Calu3 (cell line): ENCODE data around the gene DCAF17. TPM values are rescaled to one million over a fixed set of nuclear protein-coding genes. Genes with fewer than 3 reads are reported as not detected.

ENCODE experiments used
- BruUV-seq: library from RNA; stranded (reverse); fragments of 400-500 nt; replicated peaks from 2 replicates; lab custom pipeline; 2021; lab: Mats Ljungman, UMichigan
- CTCF ChIA-PET: fragments of 300-600 bp; sonication (Branson Sonifier 250); formaldehyde crosslinking; loops from one replicate; lab custom pipeline; 2022; ENCODE audit warnings: antibody characterized with exemption; lab: Charles Lee
- DNase-seq: peaks from one replicate; pipeline ENCODE4 v3.0.0; 2022
- H3K27ac Mint-ChIP-seq: one replicate; pipeline ENCODE4 v1.8.0; 2022; ENCODE audit warnings: mixed read lengths; ENCODE audit not compliant: unreplicated experiment
- H3K27me3 Mint-ChIP-seq: one replicate; pipeline ENCODE4 v1.8.0; 2022; ENCODE audit warnings: mixed read lengths; ENCODE audit not compliant: unreplicated experiment
- H3K36me3 Mint-ChIP-seq: one replicate; pipeline ENCODE4 v1.8.0; 2022; ENCODE audit warnings: mild to moderate bottlenecking, moderate library complexity, mixed read lengths; ENCODE audit not compliant: insufficient read depth, unreplicated experiment
- H3K4me1 Mint-ChIP-seq: one replicate; pipeline ENCODE4 v1.8.0; 2022; ENCODE audit warnings: mild to moderate bottlenecking, low read depth, mixed read lengths; ENCODE audit not compliant: unreplicated experiment
- H3K4me3 Mint-ChIP-seq: one replicate; pipeline ENCODE4 v1.8.0; 2022; ENCODE audit warnings: mild to moderate bottlenecking, low read depth, moderate library complexity, mixed read lengths; ENCODE audit not compliant: unreplicated experiment
- H3K9me3 Mint-ChIP-seq: one replicate; pipeline ENCODE4 v1.8.0; 2022; ENCODE audit warnings: low read depth, mixed read lengths; ENCODE audit not compliant: unreplicated experiment
- intact Hi-C: fragments of 100-400 bp; cut with micrococcal nuclease; formaldehyde crosslinking; loops from one replicate; pipeline ENCODE4 v1.10.0; 2022; ENCODE audit not compliant: unreplicated experiment
- total RNA-seq: library from RNA; stranded (reverse); gene quantifications from 2 replicates; pipeline ENCODE4 v1.2.3, GENCODE V29; 2022
- TF ChIP-seq, protein P1 (sequence below): fragments of 200-600 bp; IDR thresholded peaks from one replicate; pipeline ENCODE4 v1.8.0; 2022; ENCODE audit warnings: antibody characterized with exemption; ENCODE audit not compliant: unreplicated experiment

Gene DCAF17
- total RNA-seq, 1 experiment from 2014 or later: 11.9 TPM

DNA sequence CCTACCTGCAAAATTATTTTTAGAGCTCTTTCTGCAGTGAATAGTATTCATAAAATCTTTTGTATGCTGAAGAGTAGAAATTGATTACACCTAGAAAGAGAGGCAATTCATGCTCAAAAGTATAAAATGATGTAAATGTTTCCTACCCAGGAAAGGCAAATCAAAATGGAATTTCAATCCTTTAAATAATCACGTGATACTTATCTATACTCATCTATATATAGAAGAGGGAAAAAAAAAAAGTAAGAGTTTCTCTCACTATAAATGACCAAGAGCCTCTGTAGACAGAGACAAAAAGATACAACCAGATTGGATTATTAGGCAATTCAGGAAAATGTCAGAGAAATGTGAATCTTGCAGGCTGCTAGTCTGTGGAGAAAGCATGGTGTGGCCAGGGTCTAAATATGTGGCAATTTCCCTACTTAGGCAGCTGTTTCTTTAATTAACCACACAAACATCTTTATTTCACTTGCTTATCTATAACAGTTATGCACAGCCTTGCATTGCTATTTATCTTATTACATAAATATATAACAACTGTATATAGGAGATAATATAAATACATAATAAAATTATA lies 39.8 kb upstream of the DCAF17 start:
- TF ChIP-seq, protein P1, sequence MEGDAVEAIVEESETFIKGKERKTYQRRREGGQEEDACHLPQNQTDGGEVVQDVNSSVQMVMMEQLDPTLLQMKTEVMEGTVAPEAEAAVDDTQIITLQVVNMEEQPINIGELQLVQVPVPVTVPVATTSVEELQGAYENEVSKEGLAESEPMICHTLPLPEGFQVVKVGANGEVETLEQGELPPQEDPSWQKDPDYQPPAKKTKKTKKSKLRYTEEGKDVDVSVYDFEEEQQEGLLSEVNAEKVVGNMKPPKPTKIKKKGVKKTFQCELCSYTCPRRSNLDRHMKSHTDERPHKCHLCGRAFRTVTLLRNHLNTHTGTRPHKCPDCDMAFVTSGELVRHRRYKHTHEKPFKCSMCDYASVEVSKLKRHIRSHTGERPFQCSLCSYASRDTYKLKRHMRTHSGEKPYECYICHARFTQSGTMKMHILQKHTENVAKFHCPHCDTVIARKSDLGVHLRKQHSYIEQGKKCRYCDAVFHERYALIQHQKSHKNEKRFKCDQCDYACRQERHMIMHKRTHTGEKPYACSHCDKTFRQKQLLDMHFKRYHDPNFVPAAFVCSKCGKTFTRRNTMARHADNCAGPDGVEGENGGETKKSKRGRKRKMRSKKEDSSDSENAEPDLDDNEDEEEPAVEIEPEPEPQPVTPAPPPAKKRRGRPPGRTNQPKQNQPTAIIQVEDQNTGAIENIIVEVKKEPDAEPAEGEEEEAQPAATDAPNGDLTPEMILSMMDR: no peak
- Mint-ChIP-seq H3K4me1 (peaks cover 21% of the 10 kb centered on the region), H3K9me3 (no peaks in the 10 kb centered on the region), H3K27ac (no peak overlapping the region), H3K36me3 (no peaks in the 10 kb centered on the region), H3K4me3 (no peak overlapping the region), H3K27me3 (no peaks in the 10 kb centered on the region)
- no TSS peak for BruUV-seq
- DNase-seq: no peak
- intact Hi-C loops: no loop called here
- CTCF ChIA-PET: no interaction called here

DNA sequence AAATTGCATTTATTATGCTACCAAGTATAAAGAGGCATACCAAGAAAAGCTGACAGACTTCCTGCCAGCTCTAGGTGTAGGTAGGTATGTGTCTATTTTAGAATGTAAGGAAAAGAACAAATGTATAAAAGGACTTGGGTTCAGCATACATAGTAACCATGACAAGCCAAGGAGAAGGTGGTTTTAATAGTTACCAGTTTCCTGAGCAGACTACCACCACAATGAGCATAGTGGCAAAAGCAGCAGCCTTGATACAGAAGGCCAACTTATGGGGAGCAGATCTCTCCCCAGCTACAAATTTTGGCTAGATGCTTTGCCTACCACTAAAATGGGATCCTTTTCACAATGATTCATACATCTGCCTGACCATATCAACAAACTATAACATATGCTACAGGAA lies 34.7 kb upstream of the DCAF17 start:
- TF ChIP-seq, protein P1: no peak
- Mint-ChIP-seq H3K27me3 (no peaks in the 10 kb centered on the region), H3K4me1 (peaks cover 4% of the 10 kb centered on the region), H3K36me3 (no peaks in the 10 kb centered on the region), H3K27ac (no peak overlapping the region), H3K4me3 (no peak overlapping the region), H3K9me3 (peaks cover 3% of the 10 kb centered on the region)
- CTCF ChIA-PET: no interaction called here
- no peak for DNase-seq
- intact Hi-C loops: no loop called here
- no TSS peak for BruUV-seq

DNA sequence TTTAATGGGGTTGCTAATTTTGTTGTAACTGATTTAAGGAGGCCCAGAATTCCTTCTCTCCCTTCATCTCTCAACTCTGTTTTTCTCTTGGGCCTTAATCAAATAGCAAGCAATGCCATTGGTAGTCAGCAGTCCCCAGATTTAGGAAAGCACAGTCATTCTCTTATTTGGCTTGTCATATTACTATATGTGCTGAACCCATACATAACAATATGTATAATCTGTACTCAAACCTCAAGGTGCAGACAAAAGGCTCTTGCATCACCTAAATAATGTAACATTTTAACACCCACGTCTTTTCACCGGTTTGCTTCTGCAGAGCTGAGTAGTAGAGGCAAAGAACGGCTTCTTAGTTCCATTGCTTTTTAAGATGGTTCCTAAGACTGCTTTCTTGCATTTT lies 33.6 kb upstream of the DCAF17 start:
- Mint-ChIP-seq H3K36me3 (no peaks in the 10 kb centered on the region), H3K9me3 (peaks cover 6% of the 10 kb centered on the region), H3K27ac (no peak overlapping the region), H3K4me3 (no peak overlapping the region), H3K4me1 (peaks cover 15% of the 10 kb centered on the region), H3K27me3 (no peaks in the 10 kb centered on the region)
- no TSS peak for BruUV-seq
- CTCF ChIA-PET: no interaction called here
- DNase-seq: no peak
- TF ChIP-seq, protein P1: no peak
- intact Hi-C loops: no loop called here

DNA sequence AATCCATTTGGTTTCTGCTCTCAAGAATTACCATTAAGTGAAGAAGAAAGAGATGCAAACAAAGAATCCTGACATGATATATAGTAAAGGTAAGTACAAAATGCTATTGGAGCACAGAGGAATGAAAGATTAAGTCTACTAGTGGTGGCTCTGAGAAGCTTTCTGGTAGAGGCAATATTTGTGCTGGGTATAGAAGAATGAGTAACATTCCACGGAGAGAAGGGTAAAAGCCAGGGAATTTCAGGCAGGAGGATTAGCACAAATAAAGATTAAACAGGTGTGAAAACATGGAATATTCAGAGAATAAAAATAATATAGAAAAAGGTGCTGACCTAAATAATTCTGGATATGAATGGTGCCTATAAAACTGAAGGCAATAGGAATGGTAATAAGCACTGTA lies 32.1 kb upstream of the DCAF17 start:
- H3K27me3 Mint-ChIP-seq: no peaks in the 10 kb centered on the region
- H3K36me3 Mint-ChIP-seq: no peaks in the 10 kb centered on the region
- H3K27ac Mint-ChIP-seq: no peak overlapping the region
- no peak overlapping the region for H3K4me3 Mint-ChIP-seq
- intact Hi-C loops: no loop called here
- TF ChIP-seq, protein P1: no peak
- CTCF ChIA-PET: no interaction called here
- no TSS peak for BruUV-seq
- H3K9me3 Mint-ChIP-seq: peaks cover 6% of the 10 kb centered on the region
- peaks cover 21% of the 10 kb centered on the region for H3K4me1 Mint-ChIP-seq
- DNase-seq: no peak
